Effector memory CD8-positive, alpha-beta T cell (primary cell): ENCODE measurements around the gene KRTAP16-1.

Experiments used
- ATAC-seq: fragments of 150-1000 bp; cut with Tn5 transposase; replicated peaks from 2 replicates; pipeline ENCODE4 v1.10.0; 2021; ENCODE audit warnings: mild to moderate bottlenecking, moderate library complexity
- DNase-seq, 3 experiments: peaks; one replicate each; pipeline ENCODE4 v3.0.0; 2021
- H3K27ac Mint-ChIP-seq, 2 donors: one replicate each; pipeline ENCODE4 v1.8.0; 2022; ENCODE audit warnings: mild to moderate bottlenecking in 2 of 2, mixed read lengths in 2 of 2, moderate library complexity in 2 of 2
- H3K27me3 Mint-ChIP-seq, 2 donors: one replicate each; pipeline ENCODE4 v1.8.0; 2022; ENCODE audit warnings: mixed read lengths in 2 of 2
- H3K36me3 Mint-ChIP-seq: one replicate; pipeline ENCODE4 v1.8.0; 2022; ENCODE audit warnings: mild to moderate bottlenecking, moderate library complexity, mixed read lengths; ENCODE audit not compliant: insufficient read depth
- H3K4me1 Mint-ChIP-seq, 2 donors: one replicate each; pipeline ENCODE4 v1.8.0; 2022; ENCODE audit warnings: low read depth in 2 of 2, mixed read lengths in 2 of 2
- H3K4me3 Mint-ChIP-seq, 2 donors: one replicate each; pipeline ENCODE4 v1.8.0; 2022; ENCODE audit warnings: mild to moderate bottlenecking in 2 of 2, mixed read lengths in 2 of 2, moderate library complexity in 2 of 2
- H3K9me3 Mint-ChIP-seq, 2 donors: one replicate each; pipeline ENCODE4 v1.8.0; 2022; ENCODE audit warnings: mixed read lengths in 2 of 2

Gene KRTAP16-1

DNA sequence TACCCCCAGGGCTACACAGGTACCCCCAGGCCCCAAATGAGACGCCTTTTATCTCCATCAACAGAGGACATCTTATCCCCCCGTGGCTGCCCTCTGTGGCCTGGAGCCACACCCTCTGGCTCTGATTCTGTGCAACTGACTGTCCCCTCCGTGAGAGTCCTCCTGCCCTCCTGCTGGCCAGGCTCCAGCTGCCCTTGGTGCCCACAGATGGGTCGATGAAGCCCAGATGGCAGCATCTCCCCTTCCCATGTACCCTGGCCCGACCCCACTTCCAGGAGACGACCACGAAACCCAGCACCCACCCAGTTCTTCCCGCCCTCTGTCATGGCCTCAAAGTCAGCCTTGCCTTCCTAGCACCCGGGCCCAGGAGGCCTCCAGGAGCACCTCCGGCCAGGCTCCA is 16.0 kb upstream of the KRTAP16-1 start:
- DNase-seq (no peak), ATAC-seq (no peak)
- Mint-ChIP-seq H3K4me3 (no peak overlapping the region), H3K4me1 (peaks cover 13 to 44% of the 10 kb centered on the region in 2 donors), H3K27me3 (no peaks in the 10 kb centered on the region), H3K36me3 (peaks cover 4% of the 10 kb centered on the region), H3K9me3 (no peaks in the 10 kb centered on the region), H3K27ac (peak overlapping the region; percentile 81 to 84)

DNA sequence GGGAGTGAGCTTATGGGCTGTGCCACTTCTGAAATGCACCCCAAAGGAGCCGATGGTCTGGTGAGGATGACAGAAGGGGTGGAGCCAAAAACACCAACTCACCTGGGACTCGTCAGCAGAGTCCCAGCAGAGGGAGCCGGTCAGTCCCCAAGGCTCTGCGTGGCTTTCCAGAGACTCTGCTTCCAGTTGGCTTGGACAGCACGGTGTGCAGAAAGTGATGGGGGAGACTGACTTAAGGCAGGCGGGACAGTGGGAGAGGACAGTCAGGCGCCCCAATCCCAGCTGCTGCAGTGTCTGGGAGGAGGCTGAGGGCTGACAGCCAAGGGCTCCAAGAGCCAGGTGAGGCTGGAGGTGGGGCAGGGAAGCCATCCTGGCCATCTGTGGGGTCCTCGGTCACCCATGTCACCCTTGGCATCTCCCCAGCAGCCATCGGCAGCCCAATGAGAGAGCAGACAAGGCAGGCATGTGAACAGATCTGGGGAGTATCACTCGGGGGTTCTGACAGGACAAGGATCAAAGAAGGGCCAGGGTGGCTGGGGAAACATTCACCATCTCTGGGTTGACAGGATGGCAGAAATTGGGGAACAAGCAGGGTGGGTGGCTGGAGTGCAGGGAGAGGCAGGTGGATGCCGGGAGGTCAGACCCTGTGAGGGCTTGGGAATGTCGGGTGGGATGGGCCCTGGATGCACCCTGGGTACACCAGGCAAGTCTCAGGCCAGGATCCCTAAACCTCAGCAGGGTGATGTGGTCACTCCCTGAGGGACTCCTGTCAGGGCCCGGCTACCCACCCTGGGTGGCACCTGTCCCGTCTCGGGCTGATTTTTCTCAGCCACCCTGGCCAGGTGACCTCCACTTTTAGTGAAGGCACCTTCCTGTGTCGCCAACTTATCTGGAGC is 15.3 kb upstream of the KRTAP16-1 start:
- no peak for ATAC-seq
- Mint-ChIP-seq H3K27me3 (no peaks in the 10 kb centered on the region), H3K4me3 (no peak overlapping the region), H3K27ac (peak overlapping the region; percentile 81 to 84), H3K9me3 (no peaks in the 10 kb centered on the region), H3K4me1 (peaks cover 13 to 44% of the 10 kb centered on the region in 2 donors), H3K36me3 (peaks cover 4% of the 10 kb centered on the region)
- no peak for DNase-seq

DNA sequence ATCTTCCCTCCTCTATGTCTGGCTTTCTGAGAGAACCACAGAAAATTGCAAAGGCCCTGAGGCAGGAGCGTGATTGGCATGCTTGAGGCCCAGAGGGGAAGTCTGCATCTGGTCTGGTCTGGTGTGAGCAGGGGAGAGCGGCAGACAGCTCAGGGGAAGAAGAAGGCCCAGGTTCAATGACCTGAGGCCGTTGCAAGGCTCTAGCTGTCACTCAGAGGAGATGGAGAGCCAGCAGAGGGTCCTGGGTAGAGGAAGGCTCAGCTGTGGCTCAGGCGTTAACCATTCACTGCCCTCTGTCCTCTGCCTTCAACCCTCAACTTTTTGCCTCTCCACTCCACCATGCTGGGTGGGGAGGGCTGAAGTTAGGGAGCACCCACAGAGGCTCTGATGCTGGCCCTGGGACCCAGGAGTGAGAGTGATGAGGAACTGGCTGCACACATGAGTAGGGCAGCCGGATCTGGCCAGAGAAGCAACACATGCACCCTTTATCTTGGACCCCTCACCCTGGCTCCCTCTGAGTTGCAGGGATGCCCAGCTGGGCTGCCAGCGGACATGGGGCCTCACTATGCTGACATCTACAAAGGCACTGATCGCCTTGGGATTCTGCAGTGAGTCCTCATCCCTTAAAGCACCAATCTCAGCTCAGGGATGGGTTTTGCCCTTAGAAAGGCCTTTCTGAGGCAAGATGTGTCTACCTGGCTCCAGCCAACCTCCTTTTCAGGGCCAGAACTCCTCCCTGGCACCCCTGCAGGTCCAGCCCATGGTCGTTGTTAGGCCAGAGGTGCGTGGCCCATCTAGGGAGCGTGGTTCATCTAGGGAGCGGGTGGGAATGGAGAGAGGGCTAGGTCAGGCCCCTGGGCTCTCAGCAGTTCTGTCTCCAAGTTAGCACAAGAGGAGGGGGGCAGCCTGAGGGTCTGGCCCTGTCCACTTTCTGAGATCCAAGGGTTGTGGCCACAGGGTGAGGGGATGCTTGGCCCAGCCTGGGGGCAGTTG is 14.1 kb upstream of the KRTAP16-1 start:
- no peak for ATAC-seq
- Mint-ChIP-seq H3K27me3 (no peaks in the 10 kb centered on the region), H3K27ac (peak overlapping the region; percentile 81 to 84), H3K4me1 (peaks cover 8 to 38% of the 10 kb centered on the region in 2 donors), H3K9me3 (no peaks in the 10 kb centered on the region), H3K36me3 (peaks cover 4% of the 10 kb centered on the region), H3K4me3 (no peak overlapping the region)
- no peak for DNase-seq

DNA sequence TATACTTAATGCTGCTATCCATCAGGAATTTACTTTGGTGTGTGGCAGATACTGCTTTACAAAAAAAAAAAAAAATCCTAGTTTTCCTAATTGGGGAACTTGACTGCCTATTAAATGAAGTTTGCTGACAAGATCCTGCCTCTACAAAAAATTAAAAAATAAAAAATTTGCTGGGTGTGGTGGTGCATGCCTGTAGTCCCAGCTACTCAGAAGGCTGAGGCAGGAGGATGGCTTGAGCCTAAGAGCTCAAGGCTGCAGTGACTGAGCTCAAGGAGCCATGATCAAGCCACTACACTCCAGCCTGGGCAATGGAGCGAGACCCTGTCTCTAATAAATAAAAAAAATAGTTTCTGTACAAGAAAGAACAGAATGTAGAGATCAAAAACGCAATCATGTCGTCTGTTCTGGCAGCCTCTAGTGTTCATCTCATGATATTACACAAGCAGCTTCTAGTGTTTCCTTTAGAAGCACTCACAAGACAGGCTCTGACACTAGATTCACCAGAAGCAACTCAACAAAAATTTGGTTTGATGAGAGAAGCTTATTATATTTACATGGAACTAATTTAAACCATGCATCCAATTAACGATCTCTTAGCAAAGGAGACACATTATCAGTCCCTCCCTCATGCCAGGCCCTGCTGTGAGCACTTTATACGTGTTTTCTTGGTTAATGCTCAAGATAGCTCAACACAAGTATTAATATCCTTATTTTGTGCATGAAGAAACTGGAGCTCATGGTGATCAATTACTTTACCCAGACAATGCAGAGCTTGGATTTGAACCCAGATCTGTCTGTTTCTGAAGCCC is 13.2 kb upstream of the KRTAP16-1 start:
- ATAC-seq (peak; percentile 63), DNase-seq (peak in 2 of 3 experiments; percentile 24)
- Mint-ChIP-seq H3K27ac (peak overlapping the region; percentile 57 to 81), H3K9me3 (no peaks in the 10 kb centered on the region), H3K4me1 (peaks cover 8 to 35% of the 10 kb centered on the region in 2 donors), H3K4me3 (no peak overlapping the region), H3K27me3 (no peaks in the 10 kb centered on the region), H3K36me3 (peaks cover 4% of the 10 kb centered on the region)

DNA sequence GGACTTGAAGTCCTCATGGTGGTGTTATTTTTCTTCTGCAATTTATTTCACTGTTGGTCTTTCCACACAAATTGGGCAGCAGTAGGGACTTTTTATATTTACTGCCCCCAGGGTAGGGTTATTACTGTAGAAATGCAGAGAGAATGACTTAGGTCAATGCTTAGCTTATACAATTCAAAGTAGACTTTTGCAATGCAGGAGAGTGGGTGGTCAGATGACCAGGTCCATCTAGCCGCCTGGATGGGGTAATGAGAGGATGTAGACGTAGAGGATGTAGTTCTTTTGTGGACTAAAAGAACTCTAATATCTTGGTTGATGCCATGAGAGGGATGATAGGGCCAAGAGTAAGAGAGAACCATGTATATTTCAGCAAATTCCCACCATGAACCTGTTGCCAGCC is 9.1 kb upstream of the KRTAP16-1 start:
- no peak for DNase-seq
- no peak overlapping the region for H3K4me3 Mint-ChIP-seq
- peaks cover 5 to 7% of the 10 kb centered on the region in 2 donors for H3K4me1 Mint-ChIP-seq
- H3K27me3 Mint-ChIP-seq: peaks cover 11 to 12% of the 10 kb centered on the region in 2 donors
- H3K36me3 Mint-ChIP-seq: peaks cover 4% of the 10 kb centered on the region
- no peak overlapping the region for H3K27ac Mint-ChIP-seq
- no peaks in the 10 kb centered on the region for H3K9me3 Mint-ChIP-seq
- ATAC-seq: no peak

DNA sequence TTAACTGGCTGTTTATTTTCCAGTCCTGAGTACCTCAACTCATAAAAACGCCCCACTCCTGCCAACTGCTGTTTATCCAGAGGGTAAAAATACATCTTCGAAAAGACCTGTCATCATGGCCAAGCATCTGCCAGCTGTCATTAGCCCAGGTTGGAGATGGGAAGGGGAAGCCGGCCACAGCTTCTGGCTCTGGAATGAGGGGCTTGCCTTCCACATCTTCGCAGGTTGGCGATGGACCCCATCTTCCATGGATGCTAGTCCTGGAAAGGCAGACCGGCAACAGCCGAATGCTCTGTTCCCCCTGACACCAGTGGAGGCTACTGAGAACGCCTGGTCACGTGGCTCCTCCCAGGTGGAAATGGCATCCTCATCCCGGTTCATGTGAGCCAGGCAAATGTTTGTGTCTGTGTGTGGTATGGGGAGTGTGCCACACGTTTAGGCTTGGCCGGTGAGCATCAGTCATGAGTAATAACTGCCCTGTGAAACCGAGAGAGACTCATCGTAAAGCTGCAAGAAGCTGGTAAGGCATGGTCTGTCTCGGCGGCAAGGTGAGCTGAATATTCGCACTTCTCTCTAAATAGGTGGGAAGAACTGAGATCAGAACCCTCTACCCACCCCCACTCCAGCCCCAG is 6.8 kb upstream of the KRTAP16-1 start:
- H3K4me1 Mint-ChIP-seq: peaks cover 7 to 13% of the 10 kb centered on the region in 2 donors
- H3K9me3 Mint-ChIP-seq: no peaks in the 10 kb centered on the region
- H3K36me3 Mint-ChIP-seq: no peaks in the 10 kb centered on the region
- H3K27me3 Mint-ChIP-seq: peaks cover 11 to 12% of the 10 kb centered on the region in 2 donors
- ATAC-seq: no peak
- H3K27ac Mint-ChIP-seq: no peak overlapping the region
- no peak overlapping the region for H3K4me3 Mint-ChIP-seq
- DNase-seq: no peak

DNA sequence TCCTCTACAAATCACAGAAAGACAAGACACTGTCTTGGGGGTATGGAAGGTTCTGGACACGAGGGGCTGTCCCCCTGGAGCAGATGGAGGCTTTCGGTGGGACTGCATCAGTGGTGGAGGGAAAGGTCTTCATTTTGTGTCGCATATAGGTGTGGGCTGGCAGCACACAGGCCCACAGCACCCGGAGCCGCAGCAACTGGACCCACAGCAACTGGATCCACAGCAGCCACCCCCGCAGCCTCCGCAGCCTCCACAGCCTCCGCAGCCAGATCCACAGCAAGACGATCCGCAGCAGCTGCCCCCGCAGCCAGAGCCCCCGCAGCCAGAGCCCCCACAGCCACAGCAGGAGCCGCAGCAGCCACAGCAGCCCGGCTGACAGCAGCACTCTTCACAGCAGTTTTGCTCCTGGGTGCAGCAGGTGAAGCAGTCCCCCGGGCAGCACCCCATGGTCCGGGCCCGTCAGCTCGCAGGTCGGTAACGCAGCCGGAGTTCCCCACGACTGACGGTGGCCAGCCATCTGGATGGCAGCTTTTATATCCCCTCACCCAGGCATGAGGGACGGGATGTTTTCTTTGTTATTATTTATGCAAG is 6.2 kb upstream of the KRTAP16-1 start, which contains the start of gene KRTAP17-1:
KRTAP17-1 (minus strand) TSS at position 507 of the 591 bp plus-strand sequence; CDS start at position 447, 60 bp downstream.
- H3K27ac Mint-ChIP-seq: no peak within 1 kb of the TSS
- peaks cover 11 to 12% of the 10 kb centered on the region in 2 donors for H3K27me3 Mint-ChIP-seq

DNA sequence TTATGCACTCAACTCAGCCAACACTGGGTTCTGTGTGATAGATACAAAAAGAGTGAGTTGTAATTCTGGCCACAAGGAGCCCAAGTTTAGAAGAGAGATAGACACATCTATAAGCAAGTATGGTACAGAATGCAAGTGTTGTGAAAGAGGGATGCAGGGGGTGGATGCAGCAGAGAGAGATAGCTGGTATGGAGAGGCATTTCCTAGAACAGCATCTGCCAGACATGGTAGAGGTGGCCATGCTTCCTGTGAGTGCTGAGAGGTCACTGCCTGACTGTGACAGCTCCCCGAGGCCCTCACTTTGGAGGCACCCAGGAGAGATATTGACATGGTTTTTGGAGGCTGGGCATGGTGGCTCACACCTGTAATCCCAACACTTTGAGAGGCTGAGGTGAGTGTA is 2.0 kb upstream of the KRTAP16-1 start:
- peaks cover 27% of the 10 kb centered on the region for H3K36me3 Mint-ChIP-seq
- DNase-seq (no peak), ATAC-seq (no peak)
- H3K27me3 Mint-ChIP-seq: peaks cover 11 to 12% of the 10 kb centered on the region in 2 donors
- H3K4me3 Mint-ChIP-seq: no peak overlapping the region
- H3K27ac Mint-ChIP-seq: peak overlapping the region in 1 of 2 donors; percentile 98
- no peaks in the 10 kb centered on the region for H3K9me3 Mint-ChIP-seq
- peaks cover 45 to 50% of the 10 kb centered on the region in 2 donors for H3K4me1 Mint-ChIP-seq

More for the DNA sequence above, 6.2 kb upstream of the KRTAP16-1 start, which contains the start of gene KRTAP17-1:
- Mint-ChIP-seq H3K4me3 (no peak within 1 kb of the TSS), H3K9me3 (no peaks in the 10 kb centered on the region), H3K36me3 (no peaks in the 10 kb centered on the region), H3K4me1 (peaks cover 12 to 16% of the 10 kb centered on the region in 2 donors)
- no peak for ATAC-seq
- DNase-seq: no peak

DNA sequence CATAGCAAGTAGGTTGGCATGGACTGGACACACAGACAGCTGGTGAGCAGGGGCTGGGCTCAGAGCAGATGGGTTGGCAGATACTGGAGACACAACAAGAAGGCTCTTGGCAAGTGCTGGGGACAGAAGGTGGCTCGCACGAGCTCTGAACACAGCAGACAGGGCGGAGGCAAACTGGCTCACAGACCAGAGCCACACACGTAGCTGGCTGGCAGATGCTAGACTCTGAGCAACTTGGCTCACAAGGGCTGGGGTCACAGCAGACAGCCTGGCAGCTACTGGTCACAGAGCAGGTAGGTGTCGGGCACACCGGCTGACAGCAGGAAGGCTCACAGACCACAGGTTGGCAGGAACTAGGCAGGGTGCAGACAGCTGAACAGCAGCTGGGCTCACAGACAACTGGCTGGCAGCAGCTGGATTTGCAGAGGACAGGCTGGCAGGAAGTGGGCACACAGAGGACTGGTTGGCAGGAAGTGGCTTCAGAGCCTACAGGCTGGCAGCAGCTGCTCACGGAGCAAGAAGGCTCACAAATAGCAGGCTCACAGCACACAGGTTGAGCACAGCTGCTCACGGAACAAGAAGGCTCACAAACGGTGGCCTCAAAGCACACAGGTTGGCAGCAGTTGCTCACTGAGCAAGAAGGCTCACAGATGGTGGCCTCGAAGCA is 725 bp downstream of the KRTAP16-1 start:
- peak overlapping the region; percentile 97 to 98 for H3K27ac Mint-ChIP-seq
- peaks cover 47 to 48% of the 10 kb centered on the region in 2 donors for H3K4me1 Mint-ChIP-seq
- no peaks in the 10 kb centered on the region for H3K9me3 Mint-ChIP-seq
- peak overlapping the region; percentile 72 to 74 for H3K4me3 Mint-ChIP-seq
- DNase-seq (peak; percentile 77 to 85 (median 84)), ATAC-seq (peak; percentile 83)
- no peaks in the 10 kb centered on the region for H3K27me3 Mint-ChIP-seq
- peaks cover 27% of the 10 kb centered on the region for H3K36me3 Mint-ChIP-seq

DNA sequence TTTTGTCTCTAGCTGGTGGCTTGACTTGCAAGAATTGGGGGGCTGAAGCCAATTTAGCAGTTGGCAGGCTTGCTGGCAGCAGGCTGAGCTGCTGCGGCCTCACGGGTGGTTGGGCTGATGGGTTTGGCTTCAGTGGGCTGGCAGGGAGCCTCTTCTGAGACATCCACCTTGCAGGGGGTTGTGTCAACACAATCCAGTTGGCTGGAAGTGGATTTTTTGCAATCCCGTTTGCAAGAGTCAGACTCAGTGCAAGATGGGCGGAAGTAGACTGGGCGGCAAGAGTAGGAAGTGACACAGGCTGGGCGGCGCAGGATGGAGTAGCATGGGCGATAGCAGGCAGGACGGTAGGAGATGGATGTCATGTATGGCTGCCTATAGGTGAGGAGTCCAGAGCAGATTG is 1.5 kb downstream of the KRTAP16-1 start:
- Mint-ChIP-seq H3K36me3 (peaks cover 27% of the 10 kb centered on the region), H3K27ac (peak overlapping the region; percentile 97 to 98), H3K4me1 (peaks cover 47 to 48% of the 10 kb centered on the region in 2 donors), H3K9me3 (no peaks in the 10 kb centered on the region), H3K27me3 (no peaks in the 10 kb centered on the region), H3K4me3 (peak overlapping the region; percentile 72 to 74)
- peak in 1 of 3 experiments; percentile 18 for DNase-seq
- no peak for ATAC-seq

DNA sequence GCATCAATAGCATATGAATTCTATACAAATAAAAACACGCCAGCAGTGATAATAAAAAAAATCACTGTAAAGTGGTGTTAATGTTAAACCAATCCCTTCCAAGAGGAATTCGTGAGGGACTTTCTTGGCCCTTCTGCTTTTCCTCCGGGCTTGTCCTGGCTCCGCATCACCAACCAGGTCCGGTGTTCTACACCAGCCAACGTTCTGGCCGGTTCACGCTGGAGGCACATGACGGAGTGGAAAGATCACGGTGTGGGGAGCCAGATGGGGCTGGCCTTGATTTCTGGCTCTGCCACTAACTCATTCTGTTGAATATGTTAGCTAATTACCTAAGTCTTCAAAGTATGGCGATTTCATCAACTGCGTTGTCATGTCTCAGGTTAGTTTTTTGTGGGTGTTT is 5.0 kb downstream of the KRTAP16-1 start:
- Mint-ChIP-seq H3K4me3 (no peak overlapping the region), H3K9me3 (no peaks in the 10 kb centered on the region), H3K4me1 (peaks cover 29 to 41% of the 10 kb centered on the region in 2 donors), H3K27ac (no peak overlapping the region), H3K27me3 (peaks cover 4 to 6% of the 10 kb centered on the region in 2 donors), H3K36me3 (peaks cover 16% of the 10 kb centered on the region)
- ATAC-seq (no peak), DNase-seq (no peak)
